IMR-90 (cell line): Measurements from ENCODE around the gene FZD4. TPM values are rescaled to one million over a fixed set of nuclear protein-coding genes. Genes with fewer than 3 reads are reported as not detected.
A peak's percentile ranks its signal among the peaks of the same experiment; 100 is the strongest.

Experiments
- ATAC-seq: fragments of 200-7000 bp; cut with Tn5 transposase; 2 replicates; pipeline ENCODE4 v1.9.1; 2020; ENCODE audit warnings: low read depth, mild to moderate bottlenecking, moderate library complexity
- BruUV-seq: library from RNA; stranded (reverse); fragments of 400-500 nt; replicated peaks from 2 replicates; lab custom pipeline; 2021; lab: Mats Ljungman, UMichigan
- CTCF ChIA-PET: fragments of 300-600 bp; formaldehyde crosslinking; extraction: SDS; loops from one replicate; lab custom pipeline; 2021; ENCODE audit warnings: antibody characterized with exemption; lab: Yijun Ruan, JAX
- POLR2A ChIA-PET: fragments of 300-600 bp; sonication (Branson Sonifier 250); formaldehyde crosslinking; loops from one replicate; lab custom pipeline; 2022; ENCODE audit warnings: antibody characterized with exemption; ENCODE audit not compliant: unreplicated experiment; lab: Charles Lee
- DNase-seq: peaks from one replicate; pipeline ENCODE4 v3.0.0; 2013
- H2AFZ ChIP-seq: replicated peaks from 2 replicates; pipeline ENCODE3; 2013; ENCODE audit warnings: low read length, mild to moderate bottlenecking; ENCODE audit not compliant: poor library complexity
- H2AK5ac ChIP-seq: 2 replicates; pipeline ENCODE4 v1.6.1; 2013; ENCODE audit warnings: low read depth, low read length, inconsistent platforms
- H2AK9ac ChIP-seq: replicated peaks from 2 replicates; pipeline ENCODE3; 2013; ENCODE audit warnings: mild to moderate bottlenecking, low read depth, low read length, moderate library complexity; ENCODE audit not compliant: poor library complexity
- H2BK120ac ChIP-seq: 2 replicates; pipeline ENCODE4 v1.6.1; 2013; ENCODE audit warnings: low read depth, low read length, inconsistent platforms
- H2BK15ac ChIP-seq: 3 replicates; pipeline ENCODE4 v1.6.1; 2013; ENCODE audit warnings: low read depth, low read length, inconsistent platforms
- H2BK20ac ChIP-seq: 2 replicates; pipeline ENCODE4 v1.6.1; 2013; ENCODE audit warnings: low read depth, mild to moderate bottlenecking, inconsistent platforms, low read length, moderate library complexity
- H2BK5ac ChIP-seq: 2 replicates; pipeline ENCODE4 v1.6.1; 2013; ENCODE audit warnings: mild to moderate bottlenecking, low read depth, low read length, inconsistent platforms; ENCODE audit not compliant: poor library complexity, severe bottlenecking
- H3K14ac ChIP-seq: replicated peaks from 2 replicates; pipeline ENCODE4 v1.6.1; 2013; ENCODE audit warnings: low read depth, low read length, inconsistent platforms
- H3K18ac ChIP-seq: 2 replicates; pipeline ENCODE4 v1.6.1; 2013; ENCODE audit warnings: low read depth, low read length, control low read depth
- H3K23ac ChIP-seq: 2 replicates; pipeline ENCODE4 v1.6.1; 2013; ENCODE audit warnings: low read depth, low read length, inconsistent platforms
- H3K27ac ChIP-seq: 2 replicates; pipeline ENCODE4 v1.5.1; 2013; ENCODE audit warnings: mild to moderate bottlenecking, control low read depth, low read length; ENCODE audit not compliant: insufficient read depth
- H3K27me3 ChIP-seq: 2 replicates; pipeline ENCODE4 v1.6.1; 2013; ENCODE audit warnings: low read length; ENCODE audit not compliant: control insufficient read depth, insufficient read depth
- H3K36me3 ChIP-seq: 2 replicates; pipeline ENCODE4 v1.6.1; 2013; ENCODE audit warnings: low read length, mixed read lengths; ENCODE audit not compliant: control insufficient read depth, insufficient read depth
- H3K4ac ChIP-seq: 2 replicates; pipeline ENCODE4 v1.6.1; 2013; ENCODE audit warnings: low read depth, low read length, inconsistent platforms
- H3K4me1 ChIP-seq: 2 replicates; pipeline ENCODE4 v1.6.1; 2013; ENCODE audit warnings: low read length, mixed read lengths; ENCODE audit not compliant: control insufficient read depth, insufficient read depth
- H3K4me2 ChIP-seq: 2 replicates; pipeline ENCODE4 v1.6.1; 2013; ENCODE audit warnings: low read depth, mild to moderate bottlenecking, control low read depth, low read length, moderate library complexity
- H3K4me3 ChIP-seq: 2 replicates; pipeline ENCODE4 v1.5.1; 2013; ENCODE audit warnings: low read depth, mild to moderate bottlenecking, control low read depth, low read length, moderate library complexity; ENCODE audit not compliant: insufficient read depth
- H3K56ac ChIP-seq: 2 replicates; pipeline ENCODE4 v1.6.1; 2013; ENCODE audit warnings: low read length, inconsistent platforms; ENCODE audit not compliant: insufficient read depth; ENCODE audit errors: extremely low read depth
- H3K79me1 ChIP-seq, 2 experiments: 2 replicates each; pipeline ENCODE4 v1.6.1; 2013; ENCODE audit warnings: low read length in 2 of 2, inconsistent platforms in 1 of 2, low read depth in 1 of 2
- H3K9ac ChIP-seq: 2 replicates; pipeline ENCODE4 v1.6.1; 2013; ENCODE audit warnings: low read depth, low read length, control low read depth
- H3K9me1 ChIP-seq: 2 replicates; pipeline ENCODE4 v1.6.1; 2013; ENCODE audit warnings: low read length, inconsistent platforms; ENCODE audit not compliant: insufficient read depth
- H3K9me3 ChIP-seq: 2 replicates; pipeline ENCODE4 v1.6.1; 2013; ENCODE audit warnings: low read length; ENCODE audit not compliant: control insufficient read depth, insufficient read depth
- H4K20me1 ChIP-seq: 2 replicates; pipeline ENCODE4 v1.6.1; 2013; ENCODE audit warnings: low read length, inconsistent platforms; ENCODE audit not compliant: insufficient read depth
- H4K5ac ChIP-seq: 2 replicates; pipeline ENCODE4 v1.6.1; 2013; ENCODE audit warnings: mild to moderate bottlenecking, low read depth, low read length, control low read depth
- H4K8ac ChIP-seq, 2 experiments: 2 replicates each; pipeline ENCODE4 v1.6.1; 2013; ENCODE audit warnings: low read depth in 2 of 2, low read length in 2 of 2, control low read depth in 1 of 2, inconsistent platforms in 1 of 2
- H4K91ac ChIP-seq: 2 replicates; pipeline ENCODE4 v1.6.1; 2013; ENCODE audit warnings: low read depth, low read length, inconsistent platforms; ENCODE audit not compliant: insufficient read depth
- CHD1 ChIP-seq: IDR thresholded peaks from 2 replicates; pipeline ENCODE4 v1.6.1; 2012; ENCODE audit warnings: low read depth, low read length, improper control_type of control experiment
- FOS ChIP-seq: fragments of 150-350 bp; IDR thresholded peaks from 2 replicates; pipeline ENCODE4 v1.6.1; 2016; ENCODE audit warnings: low read depth, low read length
- MXI1 ChIP-seq: IDR thresholded peaks from 2 replicates; pipeline ENCODE4 v1.6.1; 2012; ENCODE audit warnings: low read depth, mild to moderate bottlenecking, low read length, moderate library complexity, borderline replicate concordance
- NFE2L2 ChIP-seq: fragments of 150-350 bp; IDR thresholded peaks from 2 replicates; pipeline ENCODE4 v1.6.1; 2016; ENCODE audit warnings: low read depth, mild to moderate bottlenecking, low read length
- SMC3 ChIP-seq: fragments of 150-350 bp; IDR thresholded peaks from 2 replicates; pipeline ENCODE4 v1.6.1; 2016; ENCODE audit warnings: low read depth, mild to moderate bottlenecking, antibody characterized with exemption, low read length, moderate library complexity
- WGBS, 2 experiments: methylation state at CpG; one replicate each; pipeline versions ENCODE4 v1.1.5 to v1.1.7; 2013; ENCODE audit warnings: missing lambda C conversion rate in 2 of 2; ENCODE audit not compliant: insufficient read length in 1 of 2; ENCODE audit errors: extremely low coverage in 2 of 2; 5-methylcytosine and 5-hydroxymethylcytosine counted together
- dilution Hi-C: fragments of 300-500 bp; cut with HindIII; formaldehyde crosslinking; loops from one replicate; pipeline ENCODE4 v1.14.3; 2018; ENCODE audit warnings: low sequenced_read_pairs; ENCODE audit not compliant: unreplicated experiment
- in situ Hi-C: fragments of 300-500 bp; cut with MboI; formaldehyde crosslinking; loops from 3 replicates; pipeline ENCODE4 v1.14.3; 2019; ENCODE audit warnings: low sequenced_read_pairs, inconsistent platforms, mixed read lengths
- intact Hi-C: fragments of 100-400 bp; cut with micrococcal nuclease; formaldehyde crosslinking; loops from 2 replicates; pipeline ENCODE4 v1.10.0; 2022
- polyA plus RNA-seq, 3 experiments: library from polyadenylated mRNA; depleted of rRNA; stranded (reverse); fragments of >200 nt; gene quantifications; 2 replicates each; pipeline ENCODE4 v1.2.3, GENCODE V29; 2012; ENCODE audit warnings: low replicate concordance in 1 of 3
- total RNA-seq: library from RNA; depleted of rRNA; stranded (reverse); fragments of >200 nt; gene quantifications from 2 replicates; pipeline ENCODE4 v1.2.3, GENCODE V29; 2012
- TF ChIP-seq, protein P1 (sequence below): conservative IDR thresholded peaks from 2 replicates; pipeline ENCODE4 v1.5.1; 2012; ENCODE audit warnings: mild to moderate bottlenecking, low read depth, low read length, improper control_type of control experiment

Gene FZD4
- total and polyA plus RNA-seq, 2 of the 4 experiments (the other 2 are of a cell fraction) = 3.7 to 7.7 TPM

DNA sequence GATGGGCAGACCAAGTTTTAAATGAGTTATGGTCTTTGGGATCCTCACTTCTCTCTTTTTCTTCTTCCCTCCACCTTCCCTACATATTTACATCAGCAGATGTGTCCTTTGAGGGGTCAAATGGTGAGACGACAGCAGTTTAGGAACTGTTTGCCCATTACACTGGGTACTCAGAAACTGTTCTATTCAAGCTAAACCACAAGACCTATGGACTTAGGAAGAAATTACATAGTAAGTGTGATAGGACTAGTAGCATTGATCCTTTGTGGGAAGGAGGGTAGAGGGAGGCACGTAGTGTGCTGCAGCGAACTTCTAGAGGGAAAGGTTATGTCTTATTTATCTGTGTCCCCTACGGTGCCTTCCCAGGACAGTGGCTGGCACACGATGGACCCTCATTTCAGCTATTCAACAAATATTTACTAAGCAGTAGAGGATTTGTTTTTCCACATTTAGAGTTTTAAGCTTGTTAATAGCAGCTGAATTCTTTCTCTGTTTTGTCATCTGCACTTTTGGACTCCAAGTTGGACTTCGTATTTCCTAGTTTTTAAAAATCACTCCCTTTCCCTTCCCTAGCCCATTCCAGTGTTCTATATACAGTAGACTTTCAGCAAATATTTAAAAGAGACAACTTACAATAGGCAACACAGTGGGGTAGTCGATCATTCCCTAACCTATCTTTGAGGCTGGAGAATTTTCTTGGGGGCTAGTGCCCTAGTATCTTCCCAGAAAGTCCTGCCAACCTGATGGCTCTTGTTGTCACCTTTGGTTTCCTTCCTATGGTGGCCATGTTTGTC lies 13.9 kb downstream of the FZD4 start:
- no TSS peak for BruUV-seq
- Histone ChIP-seq H3K9ac (no peak overlapping the region), H3K27me3 (no peaks in the 10 kb centered on the region), H2BK20ac (peak overlapping the region; percentile 74), H2BK5ac (peak overlapping the region; percentile 84), H3K56ac (0 out of 2 replicates have a peak overlapping the region, but pooled peaks have one; percentile 1), H3K79me1 (no peaks in the 10 kb centered on the region; a peak in 1 of 4 replicates), H4K91ac (peak overlapping the region; percentile 40; the same call in 1 of the 2 replicates), H3K9me1 (0 out of 2 replicates have a peak, but pooled peaks cover 5% of the 10 kb centered on the region), H2BK15ac (peak overlapping the region; percentile 38; the same call in 1 of the 3 replicates), H2AK5ac (peak overlapping the region; percentile 49; the same call in 1 of the 2 replicates), H4K20me1 (no peaks in the 10 kb centered on the region), H3K23ac (peak overlapping the region; percentile 29; the same call in 1 of the 2 replicates), H3K14ac (0 out of 2 replicates have a peak overlapping the region, but pooled peaks have one; percentile 49), H3K18ac (peak overlapping the region; percentile 38), H3K4me2 (peak overlapping the region; percentile 47), H3K4me1 (peaks cover 15% of the 10 kb centered on the region), H3K4ac (peak overlapping the region; percentile 16), H4K5ac (0 out of 2 replicates have a peak overlapping the region, but pooled peaks have one; percentile 40), H2AFZ (no peak overlapping the region), H3K27ac (peak overlapping the region; percentile 43; the same call in 1 of the 2 replicates), H2BK120ac (peak overlapping the region; percentile 41; the same call in 1 of the 2 replicates), H3K4me3 (no peak overlapping the region), H3K36me3 (no peaks in the 10 kb centered on the region; the same call in 1 of the 2 replicates), H3K9me3 (no peaks in the 10 kb centered on the region), H2AK9ac (no peak overlapping the region), H4K8ac (peak overlapping the region in 1 of 2 experiments; percentile 34; a peak in 1 of 4 replicates)
- peak; percentile 36 for ATAC-seq
- POLR2A ChIA-PET = no interaction called here
- in situ Hi-C loops = loop anchor here (5.0 to 25.0 kb wide), 2 partner anchors 346 to 471 kb away; no protein-coding TSS in a partner anchor
- CTCF ChIA-PET = interaction anchor here (1.1 kb wide), 1 partner anchor 156 kb away, joined by 3 read pairs; no protein-coding TSS in a partner anchor
- intact Hi-C loops = no loop called here
- TF ChIP-seq FOS = no peak
- no peak for TF ChIP-seq SMC3
- TF ChIP-seq, protein P1, sequence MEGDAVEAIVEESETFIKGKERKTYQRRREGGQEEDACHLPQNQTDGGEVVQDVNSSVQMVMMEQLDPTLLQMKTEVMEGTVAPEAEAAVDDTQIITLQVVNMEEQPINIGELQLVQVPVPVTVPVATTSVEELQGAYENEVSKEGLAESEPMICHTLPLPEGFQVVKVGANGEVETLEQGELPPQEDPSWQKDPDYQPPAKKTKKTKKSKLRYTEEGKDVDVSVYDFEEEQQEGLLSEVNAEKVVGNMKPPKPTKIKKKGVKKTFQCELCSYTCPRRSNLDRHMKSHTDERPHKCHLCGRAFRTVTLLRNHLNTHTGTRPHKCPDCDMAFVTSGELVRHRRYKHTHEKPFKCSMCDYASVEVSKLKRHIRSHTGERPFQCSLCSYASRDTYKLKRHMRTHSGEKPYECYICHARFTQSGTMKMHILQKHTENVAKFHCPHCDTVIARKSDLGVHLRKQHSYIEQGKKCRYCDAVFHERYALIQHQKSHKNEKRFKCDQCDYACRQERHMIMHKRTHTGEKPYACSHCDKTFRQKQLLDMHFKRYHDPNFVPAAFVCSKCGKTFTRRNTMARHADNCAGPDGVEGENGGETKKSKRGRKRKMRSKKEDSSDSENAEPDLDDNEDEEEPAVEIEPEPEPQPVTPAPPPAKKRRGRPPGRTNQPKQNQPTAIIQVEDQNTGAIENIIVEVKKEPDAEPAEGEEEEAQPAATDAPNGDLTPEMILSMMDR = no peak
- TF ChIP-seq CHD1 = no peak
- no peak for TF ChIP-seq NFE2L2
- TF ChIP-seq MXI1 = no peak
- no CpG with 5 or more reads among the region's 7 CpGs for WGBS, 2 experiments
- peak; percentile 25 for DNase-seq
- dilution Hi-C loops = no loop called here
